K562 (cell line): Measurements from ENCODE around the gene USP31. TPM values are rescaled to one million over a fixed set of nuclear protein-coding genes. Genes with fewer than 3 reads are reported as not detected.

Source experiments
- ATAC-seq: fragments of 200-7000 bp; cut with Tn5 transposase; 3 replicates; pipeline ENCODE4 v1.9.1; 2020; ENCODE audit warnings: moderate library complexity
- BruUV-seq: library from RNA; stranded (reverse); fragments of 400-500 nt; replicated peaks from 2 replicates; lab custom pipeline; 2021; lab: Mats Ljungman, UMichigan
- CTCF ChIA-PET: fragments of 300-600 bp; formaldehyde crosslinking; extraction: SDS; loops from one replicate; lab custom pipeline; 2021; ENCODE audit warnings: low intra/inter-chr PET ratio; lab: Yijun Ruan, JAX
- POLR2A ChIA-PET: fragments of 300-600, 350-650 bp; sonication (Branson Sonifier 250); formaldehyde crosslinking; extraction: SDS; loops from one replicate; lab custom pipeline; 2021; ENCODE audit warnings: antibody characterized with exemption, inconsistent platforms; lab: Yijun Ruan, JAX
- DNase-seq, 4 experiments: peaks; one replicate each; pipeline versions ENCODE4 v3.0.0 to v3.0.0-alpha.2; 2011 to 2018; ENCODE audit warnings: low spot score in 3 of 4, mixed read lengths in 3 of 4; ENCODE audit errors: extremely low read depth in 1 of 4
- FAIRE-seq: peaks from 2 replicates; lab custom pipeline; 2011; peaks lifted over from hg19 to GRCh38; lab: Jason Lieb, UNC
- H2AFZ ChIP-seq: 2 replicates; pipeline ENCODE4 v1.6.0; 2011; ENCODE audit warnings: low read depth, low read length, control low read depth, inconsistent platforms
- H3K27ac ChIP-seq: fragments of 200-600 bp; 3 replicates; pipeline ENCODE4 v1.8.0; 2011; ENCODE audit warnings: low read depth, mild to moderate bottlenecking, control low read depth, inconsistent platforms, low read length, moderate library complexity, mixed read lengths; ENCODE audit errors: extremely low read depth
- H3K27me3 ChIP-seq, 2 experiments: fragments of 300-600 bp in 1 of 2; 2 replicates in 1 of 2; 3 replicates in 1 of 2; pipeline versions ENCODE4 v1.6.0 to v1.8.0; 2011; ENCODE audit warnings: inconsistent platforms in 2 of 2, low read length in 2 of 2, mild to moderate bottlenecking in 1 of 2, mixed read lengths in 1 of 2, moderate library complexity in 1 of 2; ENCODE audit not compliant: control insufficient read depth in 2 of 2, insufficient read depth in 2 of 2
- H3K36me3 ChIP-seq: fragments of 300-600 bp; 3 replicates; pipeline ENCODE4 v1.8.0; 2011; ENCODE audit warnings: mild to moderate bottlenecking, low read length, inconsistent platforms; ENCODE audit not compliant: control insufficient read depth, insufficient read depth
- H3K4me1 ChIP-seq, 2 experiments: fragments of 200-600 bp in 1 of 2; replicated peaks in 1 of 2; 2 replicates in 1 of 2; 3 replicates in 1 of 2; pipeline versions ENCODE4 v1.5.1 to v1.8.0; 2011; ENCODE audit warnings: inconsistent platforms in 2 of 2, low read length in 2 of 2, mild to moderate bottlenecking in 1 of 2, mixed read lengths in 1 of 2, moderate library complexity in 1 of 2; ENCODE audit not compliant: control insufficient read depth in 2 of 2, insufficient read depth in 2 of 2
- H3K4me2 ChIP-seq: 2 replicates; pipeline ENCODE4 v1.6.1; 2011; ENCODE audit warnings: low read length, control low read depth, inconsistent platforms, mixed read lengths; ENCODE audit not compliant: insufficient read depth
- H3K4me3 ChIP-seq: fragments of 200-600 bp; sonication (generic), shearing (Covaris generic); 2 replicates; pipeline ENCODE4 v1.5.1; 2016; ENCODE audit warnings: control low read depth, inconsistent platforms
- H3K79me2 ChIP-seq: fragments of 200-600 bp; 3 replicates; pipeline ENCODE4 v1.8.0; 2011; ENCODE audit warnings: low read length, inconsistent platforms; ENCODE audit not compliant: control insufficient read depth, insufficient read depth
- H3K9ac ChIP-seq, 2 experiments: 2 replicates each; pipeline versions ENCODE4 v1.6.0 to v1.6.1; 2011; ENCODE audit warnings: low read depth in 2 of 2, low read length in 2 of 2, control low read depth in 1 of 2, inconsistent platforms in 1 of 2, mild to moderate bottlenecking in 1 of 2, mixed read lengths in 1 of 2; ENCODE audit not compliant: insufficient read depth in 1 of 2
- H3K9me1 ChIP-seq: one replicate; pipeline ENCODE4 v1.6.0; 2011; ENCODE audit warnings: inconsistent platforms, mild to moderate bottlenecking, low read length, moderate library complexity; ENCODE audit not compliant: control insufficient read depth, insufficient read depth
- H3K9me3 ChIP-seq: replicated peaks from 2 replicates; pipeline ENCODE4 v1.5.1; 2011; ENCODE audit warnings: low read depth, low read length, inconsistent platforms; ENCODE audit not compliant: control insufficient read depth, insufficient read depth
- H4K20me1 ChIP-seq: replicated peaks from 2 replicates; pipeline ENCODE4 v1.6.1; 2011; ENCODE audit warnings: low read length, inconsistent platforms, mixed read lengths; ENCODE audit not compliant: control insufficient read depth, insufficient read depth
- CCAR2 ChIP-seq: fragments of 200-400 bp; formaldehyde crosslinking; IDR thresholded peaks from 2 replicates; pipeline ENCODE4 v1.6.1; 2017; ENCODE audit warnings: mild to moderate bottlenecking, low read depth, low read length
- ESRRA ChIP-seq: fragments of 450-650 bp; IDR thresholded peaks from 2 replicates; pipeline ENCODE4 v1.6.1; 2014; ENCODE audit warnings: low read depth, mild to moderate bottlenecking, moderate library complexity, borderline replicate concordance
- HNRNPLL ChIP-seq: fragments of 200-400 bp; formaldehyde crosslinking; IDR thresholded peaks from 2 replicates; pipeline ENCODE4 v1.6.1; 2017; ENCODE audit warnings: low read length, low read depth, mild to moderate bottlenecking; ENCODE audit not compliant: poor library complexity, severe bottlenecking
- KDM2B ChIP-seq: fragments of 250-450 bp; sonication (Bioruptor Pico); IDR thresholded peaks from 2 replicates; pipeline ENCODE4 v1.8.0; 2021; ENCODE audit warnings: mild to moderate bottlenecking, moderate library complexity
- NELFE ChIP-seq: IDR thresholded peaks from 2 replicates; pipeline ENCODE4 v1.6.1; 2011; ENCODE audit warnings: mild to moderate bottlenecking; ENCODE audit not compliant: insufficient read depth, insufficient read length
- NUFIP1 ChIP-seq: fragments of 450-650 bp; IDR thresholded peaks from 2 replicates; pipeline ENCODE4 v1.6.1; 2018; ENCODE audit not compliant: partially characterized antibody
- RBM22 ChIP-seq: fragments of 200-400 bp; formaldehyde crosslinking; IDR thresholded peaks from 2 replicates; pipeline ENCODE4 v1.6.1; 2018; ENCODE audit warnings: low read length, low read depth; ENCODE audit not compliant: poor library complexity, severe bottlenecking
- RCOR1 ChIP-seq, 2 experiments: IDR thresholded peaks; 2 replicates each; pipeline ENCODE4 v1.6.1; 2012; ENCODE audit warnings: low read depth in 2 of 2, low read length in 2 of 2, borderline replicate concordance in 1 of 2, improper control_type of control experiment in 1 of 2
- RUNX1 ChIP-seq: sonication (generic); IDR thresholded peaks from 2 replicates; pipeline ENCODE4 v1.6.1; 2016; ENCODE audit warnings: antibody characterized with exemption, low read depth
- SMAD2 ChIP-seq: fragments of 150-350 bp; IDR thresholded peaks from 2 replicates; pipeline ENCODE4 v1.6.1; 2014; ENCODE audit warnings: low read depth, mild to moderate bottlenecking, low read length
- SMAD4 ChIP-seq: fragments of 250-450 bp; sonication (Bioruptor Pico); conservative IDR thresholded peaks from 2 replicates; pipeline ENCODE4 v1.8.0; 2021; ENCODE audit warnings: inconsistent platforms, mild to moderate bottlenecking, moderate library complexity
- SMARCA4 ChIP-seq: fragments of 450-650 bp; IDR thresholded peaks from 2 replicates; pipeline ENCODE4 v1.6.1; 2016
- SMARCA5 ChIP-seq: fragments of 450-650 bp; IDR thresholded peaks from 2 replicates; pipeline ENCODE4 v1.6.1; 2016
- SMARCC2 ChIP-seq: fragments of 450-650 bp; IDR thresholded peaks from 2 replicates; pipeline ENCODE4 v1.6.1; 2017; ENCODE audit warnings: antibody characterized with exemption, moderate library complexity, mild to moderate bottlenecking, low read depth
- SRSF3 ChIP-seq: fragments of 200-400 bp; formaldehyde crosslinking; IDR thresholded peaks from 2 replicates; pipeline ENCODE4 v1.6.1; 2016; ENCODE audit warnings: mild to moderate bottlenecking, low read length, moderate library complexity; ENCODE audit not compliant: insufficient read depth
- TEAD4 ChIP-seq, 2 experiments: sonication (generic) in 1 of 2; formaldehyde crosslinking in 1 of 2; IDR thresholded peaks; 2 replicates each; pipeline versions ENCODE4 v1.6.1 to v1.8.0; 2012 to 2022; ENCODE audit warnings: borderline replicate concordance in 1 of 2, inconsistent platforms in 1 of 2, low read length in 1 of 2, mild to moderate bottlenecking in 1 of 2, missing genetic modification reagents in 1 of 2
- ZNF124 ChIP-seq: sonication (generic); formaldehyde crosslinking; IDR thresholded peaks from 2 replicates; pipeline ENCODE4 v1.8.1; 2022; ENCODE audit warnings: missing genetic modification reagents
- ZNF57 ChIP-seq: fragments of 450-650 bp; formaldehyde crosslinking; IDR thresholded peaks from 2 replicates; pipeline ENCODE4 v1.4.0; 2020; ENCODE audit warnings: mild to moderate bottlenecking, moderate library complexity
- ZNF644 ChIP-seq: fragments of 200-800 bp; sonication (Bioruptor generic); IDR thresholded peaks from 2 replicates; pipeline ENCODE4 v1.6.1; 2016; ENCODE audit warnings: low read depth, missing genetic modification characterization, missing compliant biosample characterization
- WGBS: fragments of 100-300 bp; shearing (Covaris generic); methylation state at CpG from one replicate; pipeline ENCODE4 v1.1.6; 2016; ENCODE audit warnings: low coverage, mixed read lengths; ENCODE audit not compliant: insufficient coverage; ENCODE audit errors: missing lambda C conversion rate; 5-methylcytosine and 5-hydroxymethylcytosine counted together
- in situ Hi-C: fragments of 300-500 bp; cut with MboI; formaldehyde crosslinking; loops from 4 replicates; pipeline ENCODE4 v1.15.0; 2018; ENCODE audit warnings: inconsistent platforms, mixed read lengths
- intact Hi-C: fragments of 100-400 bp; cut with micrococcal nuclease; formaldehyde crosslinking; loops from 2 replicates; pipeline ENCODE4 v1.14.2; 2022
- polyA plus RNA-seq, 8 experiments: library from polyadenylated mRNA; depleted of rRNA in 4 of 8; stranded (reverse) in 5 of 8; unstranded in 3 of 8; fragments of >200 nt; fragmentation: Nextera tagmentation in 2 of 8; fragmentation: Illumina TruSeq in 1 of 8; extraction: Ambion mirVana in 2 of 8; extraction: Trizol in 1 of 8; gene quantifications; 2 replicates each; pipeline versions ENCODE4 v1.2.1 to v1.2.3, GENCODE V29; 2011 to 2014; ENCODE audit warnings: inconsistent platforms in 1 of 8, missing spikeins in 1 of 8
- total RNA-seq, 7 experiments: library from RNA; depleted of rRNA in 6 of 7; stranded (reverse); fragments of >200 nt in 6 of 7; fragmentation: Illumina TruSeq in 2 of 7; extraction: Trizol in 2 of 7; gene quantifications; 2 replicates each; pipeline versions ENCODE4 v1.2.1 to v1.2.3, GENCODE V29; 2011 to 2021; ENCODE audit warnings: low replicate concordance in 1 of 7

Gene USP31
- total and polyA plus RNA-seq, 9 of the 15 experiments (the other 6 are each of a cell fraction or from before 2014, with no cell fraction given) = 0.56 to 4.9 (median 2.9) TPM

DNA sequence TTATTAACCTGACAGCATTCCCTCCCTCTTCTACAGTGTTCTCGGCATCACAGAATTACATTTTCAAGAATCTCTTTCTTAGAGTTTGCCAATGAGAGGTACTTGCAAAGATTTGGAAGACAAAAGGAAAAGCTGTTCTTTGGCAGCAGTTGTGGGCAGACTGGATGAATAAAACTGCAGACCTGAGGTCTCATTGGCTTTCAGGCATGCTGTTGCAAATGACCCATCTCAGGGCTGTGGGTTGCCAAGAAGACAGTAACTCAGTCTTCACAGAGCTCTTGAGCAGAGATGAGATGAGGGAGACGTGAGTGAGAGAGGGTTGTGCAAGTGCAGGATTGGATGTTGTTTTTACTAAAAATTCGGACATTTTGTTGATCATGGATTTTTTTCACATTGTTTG is 11.3 kb upstream of the USP31 start:
- no peak overlapping the region for H3K4me3 ChIP-seq
- no TSS peak for BruUV-seq
- H2AFZ ChIP-seq = no peak overlapping the region
- CTCF ChIA-PET = no interaction called here
- DNase-seq = no peak
- H3K9ac ChIP-seq = no peak overlapping the region
- H3K9me3 ChIP-seq = peaks cover 4% of the 10 kb centered on the region; the same call in 1 of the 2 replicates
- no peaks in the 10 kb centered on the region for H3K4me1 ChIP-seq
- intact Hi-C loops (no loop called here), in situ Hi-C loops (no loop called here)
- H4K20me1 ChIP-seq = no peaks in the 10 kb centered on the region
- H3K27ac ChIP-seq = no peak overlapping the region
- peaks cover 5 to 21% of the 10 kb centered on the region in 2 experiments; a peak in 4 of 5 replicates for H3K27me3 ChIP-seq
- H3K4me2 ChIP-seq = no peak overlapping the region
- no peak for ATAC-seq
- no peaks in the 10 kb centered on the region for H3K79me2 ChIP-seq
- no peaks in the 10 kb centered on the region for H3K9me1 ChIP-seq
- 4% methylated on average over 3 of the region's 3 CpGs for whole genome bisulfite sequencing
- POLR2A ChIA-PET = interaction anchor here (0.9 kb wide), 1 partner anchor 36 kb away, joined by 3 read pairs; no protein-coding TSS in a partner anchor
- H3K36me3 ChIP-seq = no peaks in the 10 kb centered on the region
- FAIRE-seq = no peak
- TF ChIP-seq ZNF124 (CRISPR knock-in tag) (no peak), SRSF3 (no peak), ZNF57 (CRISPR knock-in tag) (no peak), SMARCA4 (no peak), ZNF644 (no peak)
- TF ChIP-seq, all 486 proteins: peak for 0

DNA sequence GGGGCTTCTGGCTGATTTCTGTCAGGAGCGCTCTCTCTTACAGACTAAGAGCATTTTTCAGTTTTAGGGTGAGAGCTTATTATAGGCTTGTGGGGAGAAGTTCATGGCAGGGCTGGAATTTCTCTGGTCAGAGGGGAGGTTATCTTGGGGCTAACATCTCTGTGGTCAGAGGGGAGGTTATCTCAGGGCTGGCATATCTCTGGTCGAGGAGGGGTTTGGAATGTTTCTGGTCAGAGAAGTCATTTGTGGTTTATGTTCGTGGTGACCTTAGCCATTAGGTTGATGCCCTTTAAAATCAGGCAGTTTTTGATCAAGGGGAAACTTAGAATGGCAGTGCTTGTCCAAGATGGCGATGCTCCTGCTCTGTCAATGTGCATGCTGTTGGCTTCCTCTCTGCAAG is 10.8 kb upstream of the USP31 start:
- WGBS = 0% methylated on average over 4 of the region's 4 CpGs
- ATAC-seq = no peak
- TF ChIP-seq HNRNPLL (no peak), SMAD2 (no peak), TEAD4 (IDR thresholded peaks at IDR 0.05; ENCODE audit: low read length) (peak; percentile 57; the same call in 1 of the 2 replicates), TEAD4 (CRISPR knock-in tag; IDR thresholded peaks at IDR 0.05; ENCODE audit: borderline replicate concordance) (no peak), SMARCA5 (no peak), RUNX1 (no peak), CCAR2 (no peak), SMAD4 (CRISPR knock-in tag) (no peak), RCOR1 (IDR thresholded peaks at IDR 0.05; ENCODE audit: borderline replicate concordance in 1 of 2, low read depth in 2 of 2, low read length in 2 of 2) (peak in 1 of 2 experiments; percentile 57; a peak in 1 of 4 replicates), KDM2B (CRISPR knock-in tag) (no peak), RBM22 (no peak), ESRRA (peak; percentile 71; the same call in 1 of the 2 replicates), NUFIP1 (no peak), NELFE (no peak), SMARCC2 (no peak)

More for the DNA sequence above, 10.8 kb upstream of the USP31 start:
- H3K9ac ChIP-seq = no peak overlapping the region
- POLR2A ChIA-PET = interaction anchor here (0.7 to 0.9 kb wide), 2 partner anchors 22 to 37 kb away, joined by 3 read pairs; no protein-coding TSS in a partner anchor
- no peak for DNase-seq
- no peak overlapping the region for H3K4me2 ChIP-seq
- H3K27ac ChIP-seq = no peak overlapping the region
- H3K4me3 ChIP-seq = no peak overlapping the region
- H3K9me3 ChIP-seq = peaks cover 4% of the 10 kb centered on the region; the same call in 1 of the 2 replicates
- no TSS peak for BruUV-seq
- H3K36me3 ChIP-seq = no peaks in the 10 kb centered on the region
- no peaks in the 10 kb centered on the region for H3K79me2 ChIP-seq
- CTCF ChIA-PET = no interaction called here
- H3K9me1 ChIP-seq = no peaks in the 10 kb centered on the region
- intact Hi-C loops = no loop called here
- no peaks in the 10 kb centered on the region for H3K4me1 ChIP-seq
- H3K27me3 ChIP-seq = peaks cover 5 to 21% of the 10 kb centered on the region in 2 experiments; a peak in 4 of 5 replicates
- in situ Hi-C loops = no loop called here
- H2AFZ ChIP-seq = no peak overlapping the region
- no peak for FAIRE-seq
- no peaks in the 10 kb centered on the region for H4K20me1 ChIP-seq
